Parathyroid adenoma (tissue), 2 donors: ENCODE data around the gene IBA57.

Source experiments
- H2AFZ ChIP-seq: fragments of 300-600 bp; sonication (generic); one replicate; pipeline ENCODE4 v1.7.0; 2017; ENCODE audit warnings: antibody characterized with exemption, mild to moderate bottlenecking
- H3K27ac ChIP-seq: fragments of 300-600 bp; sonication (generic); one replicate; pipeline ENCODE4 v1.7.0; 2017
- H3K27me3 ChIP-seq: fragments of 300-600 bp; sonication (generic); one replicate; pipeline ENCODE4 v1.7.0; 2017; ENCODE audit warnings: low read length; ENCODE audit not compliant: control insufficient read depth, insufficient read depth
- H3K36me3 ChIP-seq: fragments of 300-600 bp; sonication (generic); one replicate; pipeline ENCODE4 v1.7.0; 2017; ENCODE audit warnings: low read length; ENCODE audit not compliant: control insufficient read depth, insufficient read depth
- H3K4me1 ChIP-seq: fragments of 300-600 bp; sonication (generic); one replicate; pipeline ENCODE4 v1.7.0; 2017; ENCODE audit warnings: control low read depth
- H3K4me2 ChIP-seq: fragments of 300-600 bp; sonication (generic); one replicate; pipeline ENCODE4 v1.7.0; 2017; ENCODE audit warnings: low read length
- H3K4me3 ChIP-seq: fragments of 300-600 bp; sonication (generic); one replicate; pipeline ENCODE4 v1.7.0; 2017; ENCODE audit warnings: low read depth, low read length
- H3K79me2 ChIP-seq: fragments of 300-600 bp; sonication (generic); one replicate; pipeline ENCODE4 v1.7.0; 2017; ENCODE audit warnings: control low read depth
- H3K9ac ChIP-seq: fragments of 300-600 bp; sonication (generic); one replicate; pipeline ENCODE4 v1.7.0; 2017; ENCODE audit warnings: mild to moderate bottlenecking
- H3K9me3 ChIP-seq: fragments of 300-600 bp; sonication (generic); one replicate; pipeline ENCODE4 v1.7.0; 2017; ENCODE audit warnings: low read length; ENCODE audit not compliant: control insufficient read depth
- TF ChIP-seq, protein P1 (sequence below): fragments of 300-600 bp; sonication (generic); IDR thresholded peaks from one replicate; pipeline ENCODE4 v1.7.0; 2017; ENCODE audit warnings: antibody characterized with exemption, mild to moderate bottlenecking
- donor health status: primary hyperparathyroidism.

Gene IBA57

DNA sequence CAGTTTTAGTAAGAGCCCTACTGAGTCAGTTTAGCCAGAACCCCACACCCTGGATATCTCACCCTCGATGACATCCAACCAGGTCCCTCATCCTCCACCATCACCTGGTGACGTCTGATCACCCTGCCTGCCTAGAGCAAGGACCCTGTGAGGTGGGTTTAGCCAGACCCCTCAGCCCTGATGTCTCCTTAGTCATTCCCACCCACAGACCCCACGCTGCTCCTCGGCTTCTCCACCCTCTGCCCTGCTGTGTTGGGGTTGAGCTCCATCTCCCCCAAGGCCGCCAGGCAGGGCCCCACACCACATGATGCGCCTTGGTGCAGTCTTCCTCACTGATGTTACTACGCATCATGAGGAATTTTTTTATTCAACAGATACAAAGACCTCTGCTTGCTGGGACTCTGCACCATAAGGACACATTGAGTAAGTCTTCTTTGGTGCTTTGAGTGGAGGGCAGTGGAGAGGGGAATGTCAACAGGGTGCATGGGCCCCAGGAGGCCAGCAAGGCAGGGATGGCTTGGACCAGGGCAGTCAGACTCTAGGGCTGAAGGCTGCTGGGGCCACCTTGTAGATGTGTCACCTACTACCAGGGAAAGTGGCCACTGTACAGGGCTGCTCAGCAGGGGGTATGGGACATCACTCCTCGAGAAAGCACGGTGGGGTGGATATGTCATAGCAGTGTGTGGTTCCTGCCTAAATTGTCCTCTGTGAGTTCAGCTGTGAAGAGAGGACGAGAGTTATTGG, 1.7 kb upstream of the IBA57 start:
- H3K4me1 ChIP-seq, result no peaks in the 10 kb centered on the region
- H2AFZ ChIP-seq, result no peak overlapping the region
- no peaks in the 10 kb centered on the region for H3K79me2 ChIP-seq
- TF ChIP-seq, protein P1, sequence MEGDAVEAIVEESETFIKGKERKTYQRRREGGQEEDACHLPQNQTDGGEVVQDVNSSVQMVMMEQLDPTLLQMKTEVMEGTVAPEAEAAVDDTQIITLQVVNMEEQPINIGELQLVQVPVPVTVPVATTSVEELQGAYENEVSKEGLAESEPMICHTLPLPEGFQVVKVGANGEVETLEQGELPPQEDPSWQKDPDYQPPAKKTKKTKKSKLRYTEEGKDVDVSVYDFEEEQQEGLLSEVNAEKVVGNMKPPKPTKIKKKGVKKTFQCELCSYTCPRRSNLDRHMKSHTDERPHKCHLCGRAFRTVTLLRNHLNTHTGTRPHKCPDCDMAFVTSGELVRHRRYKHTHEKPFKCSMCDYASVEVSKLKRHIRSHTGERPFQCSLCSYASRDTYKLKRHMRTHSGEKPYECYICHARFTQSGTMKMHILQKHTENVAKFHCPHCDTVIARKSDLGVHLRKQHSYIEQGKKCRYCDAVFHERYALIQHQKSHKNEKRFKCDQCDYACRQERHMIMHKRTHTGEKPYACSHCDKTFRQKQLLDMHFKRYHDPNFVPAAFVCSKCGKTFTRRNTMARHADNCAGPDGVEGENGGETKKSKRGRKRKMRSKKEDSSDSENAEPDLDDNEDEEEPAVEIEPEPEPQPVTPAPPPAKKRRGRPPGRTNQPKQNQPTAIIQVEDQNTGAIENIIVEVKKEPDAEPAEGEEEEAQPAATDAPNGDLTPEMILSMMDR, result no peak
- H3K4me3 ChIP-seq, result no peak overlapping the region
- no peak overlapping the region for H3K27ac ChIP-seq
- H3K36me3 ChIP-seq, result no peaks in the 10 kb centered on the region
- H3K9me3 ChIP-seq, result no peaks in the 10 kb centered on the region
- H3K9ac ChIP-seq, result no peak overlapping the region
- H3K27me3 ChIP-seq, result no peaks in the 10 kb centered on the region
- no peak overlapping the region for H3K4me2 ChIP-seq

DNA sequence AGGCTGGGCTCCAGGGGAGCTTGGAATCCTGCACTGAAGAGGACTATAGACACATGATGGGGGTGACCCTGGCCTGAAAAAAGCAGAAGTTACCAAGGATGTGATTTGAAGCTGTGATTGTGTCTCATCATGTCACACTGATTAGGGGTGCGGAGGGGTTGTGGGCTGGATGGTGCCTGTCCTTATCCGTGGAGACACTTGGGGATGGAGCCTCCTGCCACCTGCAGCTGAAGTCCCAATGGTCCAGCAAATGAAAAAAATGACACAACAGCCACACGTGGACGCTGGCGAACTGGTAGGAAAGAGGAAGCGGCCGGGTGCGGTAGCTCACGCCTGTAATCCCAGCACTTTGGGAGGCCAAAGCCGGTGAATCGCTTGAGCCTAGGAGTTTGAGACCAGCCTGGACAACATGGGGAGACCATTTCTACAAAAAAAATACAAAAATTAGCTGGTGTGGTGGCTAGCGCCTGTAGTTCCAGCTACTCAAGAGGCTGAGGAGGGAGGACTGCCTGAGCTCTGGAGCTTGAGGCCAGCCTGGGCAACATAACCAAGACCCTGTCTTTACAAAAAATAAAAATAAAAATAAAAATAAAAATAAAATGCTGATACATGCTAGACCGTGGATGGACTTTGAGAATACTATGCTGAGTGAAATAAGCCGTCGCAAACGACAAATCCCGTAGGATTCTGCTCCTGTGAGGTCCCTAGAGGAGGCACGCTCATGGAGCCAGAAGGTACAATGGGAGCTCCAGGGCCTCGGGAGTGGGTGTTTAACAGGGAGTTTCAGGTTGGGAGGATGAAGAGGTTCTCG, 838 bp upstream of the IBA57 start:
- Histone ChIP-seq H3K9me3 (no peaks in the 10 kb centered on the region), H3K9ac (peak overlapping the region; percentile 19), H3K27me3 (no peaks in the 10 kb centered on the region), H3K4me3 (peak overlapping the region; percentile 61), H3K4me1 (no peaks in the 10 kb centered on the region), H2AFZ (peak overlapping the region; percentile 76), H3K4me2 (peak overlapping the region; percentile 91), H3K79me2 (no peaks in the 10 kb centered on the region), H3K36me3 (no peaks in the 10 kb centered on the region), H3K27ac (peak overlapping the region; percentile 77)
- TF ChIP-seq, protein P1, result no peak

DNA sequence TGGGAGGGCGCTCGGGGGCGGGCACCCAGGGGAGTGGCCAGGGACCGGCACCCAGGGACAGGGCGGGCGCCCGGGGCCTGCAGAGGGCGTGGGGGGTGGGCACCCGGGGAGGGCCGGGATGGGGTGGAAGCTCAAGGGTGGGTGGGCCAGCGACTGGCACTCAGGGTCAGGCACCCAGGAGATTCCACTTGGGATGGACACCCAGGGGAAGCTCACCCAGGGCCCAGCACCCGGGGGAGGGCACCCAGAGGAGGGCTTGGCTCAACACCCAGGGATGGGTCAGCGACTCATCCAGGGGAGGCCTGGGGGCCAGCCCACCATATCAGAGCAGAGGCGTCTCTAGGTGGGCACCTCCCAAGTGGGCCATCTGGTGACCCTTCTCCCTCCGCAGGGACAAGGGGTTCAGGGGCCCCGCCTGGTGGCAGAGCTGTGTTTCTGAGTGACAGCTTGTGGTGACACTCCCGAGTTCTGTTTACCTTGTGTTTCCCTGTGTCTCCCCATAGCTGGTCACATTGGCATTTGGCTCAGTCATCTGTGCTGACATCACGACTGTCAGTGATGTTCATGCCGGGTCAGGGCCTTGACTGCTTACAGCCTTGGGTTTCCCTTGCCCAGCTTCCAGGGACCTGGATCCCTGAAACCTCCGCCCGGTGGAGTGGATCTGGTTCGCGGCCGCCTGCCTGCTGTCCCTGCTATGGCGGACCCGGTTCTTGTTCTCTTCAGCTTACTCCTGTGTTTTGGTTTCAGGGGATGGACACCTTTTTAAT, 749 bp downstream of the IBA57 start:
- Histone ChIP-seq H3K79me2 (no peaks in the 10 kb centered on the region), H2AFZ (peak overlapping the region; percentile 74), H3K9me3 (no peaks in the 10 kb centered on the region), H3K36me3 (no peaks in the 10 kb centered on the region), H3K9ac (no peak overlapping the region), H3K27ac (peak overlapping the region; percentile 88), H3K4me1 (no peaks in the 10 kb centered on the region), H3K4me2 (peak overlapping the region; percentile 86), H3K4me3 (peak overlapping the region; percentile 51), H3K27me3 (no peaks in the 10 kb centered on the region)
- TF ChIP-seq, protein P1, result peak; percentile 27

DNA sequence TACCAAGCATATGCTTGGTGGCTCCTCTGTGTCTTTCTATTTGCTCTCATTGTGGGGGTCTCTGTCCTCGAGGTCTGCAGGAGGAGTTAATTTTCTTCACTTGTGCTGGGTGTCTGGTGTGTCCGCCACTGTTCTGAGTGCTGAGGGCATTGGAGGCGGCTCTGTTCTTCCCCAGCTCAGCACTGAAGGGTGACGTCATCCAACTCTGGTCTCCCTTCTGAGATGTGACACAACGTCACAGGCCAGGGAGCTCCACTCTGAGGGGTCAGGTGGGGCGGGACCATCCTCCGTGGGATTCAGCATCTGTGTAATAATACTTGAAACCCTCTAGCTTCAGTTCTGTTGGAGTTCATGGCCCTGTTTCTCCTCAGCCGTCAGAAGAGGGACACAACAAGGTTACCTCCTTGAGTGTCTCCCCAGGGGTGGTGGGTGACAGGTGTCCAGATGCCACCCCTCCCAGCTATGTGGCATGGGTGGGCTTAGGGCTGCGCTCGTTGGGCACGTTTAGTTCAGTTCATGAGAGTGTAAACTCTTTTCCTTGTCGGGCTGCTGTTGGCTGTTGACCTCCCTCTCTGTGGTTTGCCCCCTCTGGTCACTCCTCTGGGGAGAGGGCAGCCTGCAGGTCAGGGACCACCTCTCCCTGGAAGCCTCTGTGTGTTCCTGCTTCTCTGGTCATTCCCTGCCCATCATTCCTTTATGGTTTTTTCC, 3.1 kb downstream of the IBA57 start:
- H3K4me3 ChIP-seq, result no peak overlapping the region
- H3K9ac ChIP-seq, result no peak overlapping the region
- H3K27me3 ChIP-seq, result no peaks in the 10 kb centered on the region
- no peaks in the 10 kb centered on the region for H3K36me3 ChIP-seq
- no peaks in the 10 kb centered on the region for H3K4me1 ChIP-seq
- H2AFZ ChIP-seq, result no peak overlapping the region
- no peak overlapping the region for H3K27ac ChIP-seq
- no peaks in the 10 kb centered on the region for H3K79me2 ChIP-seq
- TF ChIP-seq, protein P1, result no peak
- H3K9me3 ChIP-seq, result no peaks in the 10 kb centered on the region
- H3K4me2 ChIP-seq, result no peak overlapping the region
